GM12892 (cell line): ENCODE results near the gene GCDH.

ENCODE experiments used
- POLR2A ChIP-seq: IDR thresholded peaks from 2 replicates; pipeline ENCODE4 v1.6.1; 2011; ENCODE audit warnings: low read depth, low read length, control low read depth
- POLR2AphosphoS5 ChIP-seq: IDR thresholded peaks from 2 replicates; pipeline ENCODE4 v1.6.1; 2011; ENCODE audit warnings: low read depth, low read length, control low read depth
- TAF1 ChIP-seq: IDR thresholded peaks from 2 replicates; pipeline ENCODE4 v1.6.1; 2011; ENCODE audit warnings: low read depth, mild to moderate bottlenecking, control low read depth, low read length, borderline replicate concordance

DNA sequence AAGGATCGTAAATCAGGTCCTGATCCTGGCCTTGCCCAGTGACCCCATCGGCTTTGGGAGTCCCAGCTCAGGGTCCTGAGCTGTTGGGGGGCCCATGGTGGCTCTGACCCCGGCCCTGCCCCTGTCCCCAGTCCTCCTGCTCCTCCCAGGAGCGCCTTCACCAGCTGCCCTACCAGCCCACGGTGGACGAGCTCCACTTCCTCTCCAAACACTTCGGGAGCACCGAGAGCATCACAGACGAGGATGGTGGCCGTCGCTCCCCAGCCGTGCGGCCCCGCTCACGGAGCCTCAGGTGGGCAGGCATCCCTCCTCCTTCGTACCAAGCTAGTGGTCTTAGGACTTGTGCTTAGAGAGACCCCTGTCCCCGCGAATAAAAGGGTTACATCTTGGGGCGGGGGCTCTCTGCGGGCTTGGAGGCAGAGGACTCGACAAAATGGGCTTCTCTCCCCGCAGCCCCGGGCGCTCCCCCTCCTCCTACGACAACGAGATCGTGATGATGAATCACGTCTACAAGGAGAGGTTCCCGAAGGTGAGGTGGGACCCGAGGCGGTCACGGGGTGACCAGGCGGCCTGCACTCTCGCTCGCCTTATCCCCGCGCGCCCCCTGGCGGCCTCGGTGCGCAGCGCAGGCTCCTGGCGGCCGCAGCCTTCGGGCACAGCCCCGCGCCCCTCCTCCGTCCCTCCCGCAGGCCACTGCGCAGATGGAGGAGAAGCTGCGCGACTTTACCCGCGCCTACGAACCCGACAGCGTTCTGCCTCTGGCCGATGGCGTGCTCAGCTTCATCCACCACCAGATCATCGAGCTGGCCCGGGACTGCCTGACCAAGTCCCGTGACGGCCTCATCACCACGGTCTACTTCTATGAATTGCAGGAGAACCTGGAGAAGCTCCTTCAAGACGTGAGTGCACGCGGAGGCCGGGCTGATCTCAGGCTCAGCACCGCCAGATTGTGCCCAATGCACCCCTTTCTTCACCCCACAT is 43.5 kb upstream of the GCDH start:
- TF ChIP-seq POLR2A (no peak), POLR2AphosphoS5 (no peak), TAF1 (no peak)
